HepG2 (cell line): Measurements from ENCODE around the gene GPT2. TPM values are rescaled to one million over a fixed set of nuclear protein-coding genes. Genes with fewer than 3 reads are reported as not detected.

ENCODE experiments used
- ATF7-NPFF ChIP-seq: sonication (generic); formaldehyde crosslinking; IDR thresholded peaks from 2 replicates; pipeline ENCODE4 v1.8.1; 2023; ENCODE audit warnings: mild to moderate bottlenecking, low read depth, missing genetic modification reagents, moderate library complexity
- CBX1 ChIP-seq: IDR thresholded peaks from one replicate; pipeline ENCODE4 v1.6.1; 2016; ENCODE audit warnings: antibody characterized with exemption, low read depth
- CEBPB ChIP-seq: IDR thresholded peaks from 2 replicates; pipeline ENCODE4 v1.6.1; 2011; ENCODE audit warnings: low read depth, low read length, improper control_type of control experiment, borderline replicate concordance
- DMAP1 ChIP-seq: IDR thresholded peaks from 2 replicates; pipeline ENCODE4 v1.6.1; 2016
- DNMT3B ChIP-seq: conservative IDR thresholded peaks from 2 replicates; pipeline ENCODE4 v1.6.1; 2016; ENCODE audit warnings: missing biosample characterization, control low read depth
- HOXA7 ChIP-seq: sonication (generic); formaldehyde crosslinking; IDR thresholded peaks from 2 replicates; pipeline ENCODE4 v1.8.1; 2022; ENCODE audit warnings: mild to moderate bottlenecking, missing genetic modification reagents, moderate library complexity
- ISL2 ChIP-seq: sonication (generic); formaldehyde crosslinking; IDR thresholded peaks from 2 replicates; pipeline ENCODE4 v1.5.0; 2020; ENCODE audit warnings: missing genetic modification reagents
- KLF11 ChIP-seq: IDR thresholded peaks from 2 replicates; pipeline ENCODE4 v1.6.1; 2016; ENCODE audit warnings: missing compliant biosample characterization
- PHF5A ChIP-seq: IDR thresholded peaks from one replicate; pipeline ENCODE4 v1.6.1; 2018; ENCODE audit warnings: low read depth, missing genetic modification reagents; ENCODE audit not compliant: unreplicated experiment
- PPARG ChIP-seq: conservative IDR thresholded peaks from 2 replicates; pipeline ENCODE4 v1.6.1; 2016; ENCODE audit warnings: missing biosample characterization, missing genetic modification reagents
- SOX5 ChIP-seq: IDR thresholded peaks from 2 replicates; pipeline ENCODE4 v1.6.1; 2016; ENCODE audit warnings: borderline replicate concordance
- TRIM24 ChIP-seq: sonication (generic); formaldehyde crosslinking; IDR thresholded peaks from 2 replicates; pipeline ENCODE4 v1.8.0; 2022; ENCODE audit warnings: mild to moderate bottlenecking, missing genetic modification reagents
- U2AF1 ChIP-seq: fragments of 200-400 bp; formaldehyde crosslinking; optimal IDR thresholded peaks from 2 replicates; pipeline ENCODE3; 2017; ENCODE audit warnings: mild to moderate bottlenecking, low read depth, low read length
- YEATS4 ChIP-seq: sonication (generic); formaldehyde crosslinking; IDR thresholded peaks from 2 replicates; pipeline ENCODE4 v1.4.0; 2020; ENCODE audit warnings: missing genetic modification reagents, borderline replicate concordance
- ZBTB3 ChIP-seq: sonication (generic); formaldehyde crosslinking; IDR thresholded peaks from 2 replicates; pipeline ENCODE4 v1.4.0; 2020; ENCODE audit warnings: low read depth, mild to moderate bottlenecking, moderate library complexity, missing genetic modification reagents, borderline replicate concordance
- ZNF180 ChIP-seq: sonication (generic); formaldehyde crosslinking; IDR thresholded peaks from 2 replicates; pipeline ENCODE4 v1.4.0; 2020; ENCODE audit warnings: low read depth, missing genetic modification reagents, borderline replicate concordance
- ZNF224 ChIP-seq: sonication (generic); formaldehyde crosslinking; IDR thresholded peaks from 2 replicates; pipeline ENCODE4 v1.5.0; 2020; ENCODE audit warnings: mild to moderate bottlenecking, missing genetic modification reagents
- ZNF263 ChIP-seq: sonication (generic); formaldehyde crosslinking; IDR thresholded peaks from 2 replicates; pipeline ENCODE4 v1.4.0; 2020; ENCODE audit warnings: missing genetic modification reagents
- ZNF382 ChIP-seq: sonication (generic); formaldehyde crosslinking; IDR thresholded peaks from 2 replicates; pipeline ENCODE4 v1.5.0; 2020; ENCODE audit warnings: missing genetic modification reagents, mild to moderate bottlenecking, borderline replicate concordance
- ZNF605 ChIP-seq: sonication (generic); formaldehyde crosslinking; IDR thresholded peaks from 2 replicates; pipeline ENCODE4 v1.8.0; 2022; ENCODE audit warnings: mild to moderate bottlenecking, missing genetic modification reagents
- ZNF607 ChIP-seq: sonication (generic); formaldehyde crosslinking; IDR thresholded peaks from 2 replicates; pipeline ENCODE4 v1.5.1; 2020; ENCODE audit warnings: missing genetic modification reagents, mild to moderate bottlenecking, borderline replicate concordance
- ZNF749 ChIP-seq: sonication (generic); formaldehyde crosslinking; IDR thresholded peaks from 2 replicates; pipeline ENCODE4 v1.8.0; 2022; ENCODE audit warnings: mild to moderate bottlenecking, missing genetic modification reagents, moderate library complexity, borderline replicate concordance
- ZNF782 ChIP-seq: sonication (generic); formaldehyde crosslinking; IDR thresholded peaks from 2 replicates; pipeline ENCODE4 v1.4.0; 2020; ENCODE audit warnings: missing genetic modification reagents, mild to moderate bottlenecking, borderline replicate concordance
- ZNF83 ChIP-seq: sonication (generic); formaldehyde crosslinking; IDR thresholded peaks from 2 replicates; pipeline ENCODE4 v1.4.0; 2020; ENCODE audit warnings: missing genetic modification reagents, mild to moderate bottlenecking, borderline replicate concordance
- polyA plus RNA-seq, 8 experiments: library from polyadenylated mRNA; depleted of rRNA in 3 of 8; stranded (reverse) in 7 of 8; unstranded in 1 of 8; fragments of >200 nt; fragmentation: Illumina TruSeq in 4 of 8; extraction: Trizol in 4 of 8; gene quantifications; 2 replicates each; pipeline versions ENCODE4 v1.2.1 to v1.2.3, GENCODE V29; 2011 to 2016; ENCODE audit warnings: low read depth in 4 of 8, missing spikeins in 1 of 8, mixed read lengths in 1 of 8; ENCODE audit not compliant: insufficient read depth in 1 of 8
- total RNA-seq, 5 experiments: library from RNA; depleted of rRNA; stranded (reverse); fragments of >200 nt; fragmentation: Illumina TruSeq; extraction: Trizol; gene quantifications; 2 replicates each; pipeline ENCODE4 v1.2.3, GENCODE V29; 2016; ENCODE audit warnings: low read depth in 1 of 5
- TF ChIP-seq, protein P1 (sequence below): sonication (generic); formaldehyde crosslinking; conservative IDR thresholded peaks from 2 replicates; pipeline ENCODE4 v1.4.0; 2020; ENCODE audit warnings: mild to moderate bottlenecking, missing genetic modification reagents, moderate library complexity
- TF ChIP-seq, protein P2 (sequence below): sonication (generic); formaldehyde crosslinking; IDR thresholded peaks from 2 replicates; pipeline ENCODE4 v1.4.0; 2020; ENCODE audit warnings: missing genetic modification reagents
- TF ChIP-seq, protein P3 (sequence below): IDR thresholded peaks from 2 replicates; pipeline ENCODE4 v1.6.1; 2016; ENCODE audit warnings: missing biosample characterization, missing genetic modification reagents, low read depth
- TF ChIP-seq, protein P4 (sequence below): sonication (generic); formaldehyde crosslinking; IDR thresholded peaks from 2 replicates; pipeline ENCODE4 v1.5.0; 2020; ENCODE audit warnings: missing genetic modification reagents

The GPT2 gene
- total and polyA plus RNA-seq, 2 of the 13 experiments (the other 11 are each of a cell fraction or from before 2014, with no cell fraction given): 138 to 267 TPM

DNA sequence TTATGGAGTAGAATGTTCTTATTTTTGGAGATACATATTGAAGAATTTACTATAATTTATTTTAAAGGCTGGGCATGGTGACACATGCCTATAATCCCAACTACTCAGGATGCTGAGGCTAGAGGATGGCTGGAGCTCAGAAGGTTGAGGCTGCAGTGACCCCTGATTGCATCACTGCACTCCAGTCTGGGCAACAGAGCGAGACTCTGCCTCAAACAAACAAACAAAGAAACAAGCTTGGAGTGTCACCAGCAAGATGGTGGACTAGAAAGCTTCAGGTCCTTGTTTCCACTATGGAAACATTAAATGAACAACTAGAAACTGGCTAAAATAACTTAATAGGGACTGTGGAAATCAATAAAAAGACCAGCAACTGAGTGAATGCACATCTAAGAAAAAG, 17.9 kb upstream of the GPT2 start (continued):
- TF ChIP-seq ZBTB3: no peak; the same call in 1 of the 2 replicates
- no peak for TF ChIP-seq TRIM24 (CRISPR knock-in tag)
- TF ChIP-seq DMAP1 (CRISPR knock-in tag): no peak
- TF ChIP-seq YEATS4 (CRISPR knock-in tag): 0 out of 2 replicates have a peak, but pooled peaks have one; percentile 29
- no peak for TF ChIP-seq ZNF607 (CRISPR knock-in tag)
- TF ChIP-seq ZNF782 (CRISPR knock-in tag): no peak
- no peak for TF ChIP-seq ATF7-NPFF (CRISPR knock-in tag)
- no peak for TF ChIP-seq PHF5A (CRISPR knock-in tag)
- no peak for TF ChIP-seq ISL2
- TF ChIP-seq, protein P1, sequence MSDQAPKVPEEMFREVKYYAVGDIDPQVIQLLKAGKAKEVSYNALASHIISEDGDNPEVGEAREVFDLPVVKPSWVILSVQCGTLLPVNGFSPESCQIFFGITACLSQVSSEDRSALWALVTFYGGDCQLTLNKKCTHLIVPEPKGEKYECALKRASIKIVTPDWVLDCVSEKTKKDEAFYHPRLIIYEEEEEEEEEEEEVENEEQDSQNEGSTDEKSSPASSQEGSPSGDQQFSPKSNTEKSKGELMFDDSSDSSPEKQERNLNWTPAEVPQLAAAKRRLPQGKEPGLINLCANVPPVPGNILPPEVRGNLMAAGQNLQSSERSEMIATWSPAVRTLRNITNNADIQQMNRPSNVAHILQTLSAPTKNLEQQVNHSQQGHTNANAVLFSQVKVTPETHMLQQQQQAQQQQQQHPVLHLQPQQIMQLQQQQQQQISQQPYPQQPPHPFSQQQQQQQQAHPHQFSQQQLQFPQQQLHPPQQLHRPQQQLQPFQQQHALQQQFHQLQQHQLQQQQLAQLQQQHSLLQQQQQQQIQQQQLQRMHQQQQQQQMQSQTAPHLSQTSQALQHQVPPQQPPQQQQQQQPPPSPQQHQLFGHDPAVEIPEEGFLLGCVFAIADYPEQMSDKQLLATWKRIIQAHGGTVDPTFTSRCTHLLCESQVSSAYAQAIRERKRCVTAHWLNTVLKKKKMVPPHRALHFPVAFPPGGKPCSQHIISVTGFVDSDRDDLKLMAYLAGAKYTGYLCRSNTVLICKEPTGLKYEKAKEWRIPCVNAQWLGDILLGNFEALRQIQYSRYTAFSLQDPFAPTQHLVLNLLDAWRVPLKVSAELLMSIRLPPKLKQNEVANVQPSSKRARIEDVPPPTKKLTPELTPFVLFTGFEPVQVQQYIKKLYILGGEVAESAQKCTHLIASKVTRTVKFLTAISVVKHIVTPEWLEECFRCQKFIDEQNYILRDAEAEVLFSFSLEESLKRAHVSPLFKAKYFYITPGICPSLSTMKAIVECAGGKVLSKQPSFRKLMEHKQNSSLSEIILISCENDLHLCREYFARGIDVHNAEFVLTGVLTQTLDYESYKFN (CRISPR knock-in tag): peak; percentile 46
- TF ChIP-seq KLF11: no peak
- no peak for TF ChIP-seq HOXA7 (CRISPR knock-in tag)
- TF ChIP-seq ZNF605 (CRISPR knock-in tag): 0 out of 2 replicates have a peak, but pooled peaks have one; percentile 46
- TF ChIP-seq, protein P2, sequence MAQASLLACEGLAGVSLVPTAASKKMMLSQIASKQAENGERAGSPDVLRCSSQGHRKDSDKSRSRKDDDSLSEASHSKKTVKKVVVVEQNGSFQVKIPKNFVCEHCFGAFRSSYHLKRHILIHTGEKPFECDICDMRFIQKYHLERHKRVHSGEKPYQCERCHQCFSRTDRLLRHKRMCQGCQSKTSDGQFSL: no peak
- no peak for TF ChIP-seq ZNF180
- no peak for TF ChIP-seq DNMT3B (CRISPR knock-in tag)
- TF ChIP-seq CBX1: no peak
- TF ChIP-seq ZNF749 (CRISPR knock-in tag): no peak
- peak; percentile 89 for TF ChIP-seq CEBPB
- TF ChIP-seq U2AF1: no peak
- no peak for TF ChIP-seq ZNF83
- peak; percentile 56 for TF ChIP-seq PPARG (CRISPR knock-in tag)
- TF ChIP-seq SOX5: no peak
- TF ChIP-seq, protein P3, sequence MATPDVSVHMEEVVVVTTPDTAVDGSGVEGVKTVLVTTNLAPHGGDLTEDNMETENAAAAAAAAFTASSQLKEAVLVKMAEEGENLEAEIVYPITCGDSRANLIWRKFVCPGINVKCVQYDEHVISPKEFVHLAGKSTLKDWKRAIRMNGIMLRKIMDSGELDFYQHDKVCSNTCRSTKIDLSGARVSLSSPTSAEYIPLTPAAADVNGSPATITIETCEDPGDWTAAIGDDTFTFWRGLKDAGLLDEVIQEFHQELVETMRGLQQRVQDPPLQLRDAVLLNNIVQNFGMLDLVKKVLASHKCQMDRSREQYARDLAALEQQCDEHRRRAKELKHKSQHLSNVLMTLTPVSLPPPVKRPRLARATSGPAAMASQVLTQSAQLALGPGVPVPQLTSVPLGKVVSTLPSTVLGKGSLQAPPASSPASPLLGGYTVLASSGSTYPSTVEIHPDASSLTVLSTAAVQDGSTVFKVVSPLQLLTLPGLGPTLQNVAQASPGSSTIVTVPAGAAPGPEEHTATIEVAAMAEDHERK (CRISPR knock-in tag): no peak
- no peak for TF ChIP-seq ZNF224 (CRISPR knock-in tag)
- TF ChIP-seq ZNF263 (CRISPR knock-in tag): no peak
- no peak for TF ChIP-seq ZNF382 (CRISPR knock-in tag)
- TF ChIP-seq, protein P4, sequence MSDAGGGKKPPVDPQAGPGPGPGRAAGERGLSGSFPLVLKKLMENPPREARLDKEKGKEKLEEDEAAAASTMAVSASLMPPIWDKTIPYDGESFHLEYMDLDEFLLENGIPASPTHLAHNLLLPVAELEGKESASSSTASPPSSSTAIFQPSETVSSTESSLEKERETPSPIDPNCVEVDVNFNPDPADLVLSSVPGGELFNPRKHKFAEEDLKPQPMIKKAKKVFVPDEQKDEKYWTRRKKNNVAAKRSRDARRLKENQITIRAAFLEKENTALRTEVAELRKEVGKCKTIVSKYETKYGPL (CRISPR knock-in tag): no peak
